SK-N-SH treated with all-trans-retinoic acid at 6 μM for 48 hours (cell line): ENCODE data around the gene OR52L1.

ENCODE experiments used
- ATAC-seq: fragments of 200-7000 bp; cut with Tn5 transposase; 3 replicates; pipeline ENCODE4 v1.9.1; 2020; ENCODE audit warnings: mild to moderate bottlenecking, moderate library complexity
- ARNTL ChIP-seq: fragments of 450-650 bp; formaldehyde crosslinking; IDR thresholded peaks from 2 replicates; pipeline ENCODE4 v1.5.0; 2020; ENCODE audit warnings: low read depth, mild to moderate bottlenecking, moderate library complexity, borderline replicate concordance
- BACH2 ChIP-seq: fragments of 250-450 bp; sonication (Bioruptor Pico); IDR thresholded peaks from 2 replicates; pipeline ENCODE4 v1.9.0; 2021; ENCODE audit warnings: mild to moderate bottlenecking, borderline replicate concordance
- CSDC2 ChIP-seq: fragments of 250-450 bp; sonication (Bioruptor Pico); IDR thresholded peaks from 2 replicates; pipeline ENCODE4 v1.5.0; 2020; ENCODE audit warnings: mild to moderate bottlenecking, moderate library complexity
- ISL1 ChIP-seq: fragments of 250-450 bp; sonication (Bioruptor Pico); IDR thresholded peaks from 2 replicates; pipeline ENCODE4 v2.1.2; 2022; ENCODE audit warnings: mild to moderate bottlenecking, moderate library complexity
- PPARA ChIP-seq: fragments of 250-450 bp; sonication (Bioruptor Pico); IDR thresholded peaks from 2 replicates; pipeline ENCODE4 v1.5.0; 2020; ENCODE audit warnings: mild to moderate bottlenecking, borderline replicate concordance
- RARB ChIP-seq: fragments of 250-450 bp; sonication (Bioruptor Pico); IDR thresholded peaks from 2 replicates; pipeline ENCODE4 v1.8.0; 2021; ENCODE audit warnings: mild to moderate bottlenecking, moderate library complexity
- SNAI2 ChIP-seq: fragments of 250-450 bp; sonication (Bioruptor Pico); IDR thresholded peaks from 2 replicates; pipeline ENCODE4 v1.5.0; 2020; ENCODE audit warnings: mild to moderate bottlenecking, moderate library complexity
- TCF4 ChIP-seq: fragments of 250-450 bp; sonication (Bioruptor Pico); IDR thresholded peaks from 2 replicates; pipeline ENCODE4 v1.8.0; 2021; ENCODE audit warnings: mild to moderate bottlenecking, moderate library complexity, borderline replicate concordance
- TOX ChIP-seq: fragments of 250-450 bp; sonication (Bioruptor Pico); IDR thresholded peaks from 2 replicates; pipeline ENCODE4 v1.8.0; 2021; ENCODE audit warnings: mild to moderate bottlenecking, moderate library complexity, borderline replicate concordance
- ZC3H10 ChIP-seq: fragments of 250-450 bp; sonication (Bioruptor Pico); IDR thresholded peaks from 2 replicates; pipeline ENCODE4 v1.5.1; 2021; ENCODE audit warnings: mild to moderate bottlenecking, moderate library complexity
- ZFP30 ChIP-seq: fragments of 450-650 bp; formaldehyde crosslinking; IDR thresholded peaks from 2 replicates; pipeline ENCODE4 v1.5.0; 2022; ENCODE audit warnings: mild to moderate bottlenecking, moderate library complexity
- ZNF565 ChIP-seq: fragments of 450-650 bp; formaldehyde crosslinking; conservative IDR thresholded peaks from 2 replicates; pipeline ENCODE4 v1.5.0; 2020; ENCODE audit warnings: low read depth, mild to moderate bottlenecking, moderate library complexity
- ZNF70 ChIP-seq: fragments of 450-650 bp; formaldehyde crosslinking; IDR thresholded peaks from 2 replicates; pipeline ENCODE4 v1.5.0; 2020; ENCODE audit warnings: mild to moderate bottlenecking, moderate library complexity
- TF ChIP-seq, protein P1 (sequence below): fragments of 250-450 bp; sonication (Bioruptor Pico); IDR thresholded peaks from 2 replicates; pipeline ENCODE4 v1.5.1; 2020; ENCODE audit warnings: low read depth, mild to moderate bottlenecking, moderate library complexity
- TF ChIP-seq, protein P2 (sequence below): fragments of 250-450 bp; sonication (Bioruptor Pico); IDR thresholded peaks from 2 replicates; pipeline ENCODE4 v1.8.0; 2021; ENCODE audit warnings: low read depth, mild to moderate bottlenecking, moderate library complexity, borderline replicate concordance
- TF ChIP-seq, protein P3 (sequence below): fragments of 250-450 bp; sonication (Bioruptor Pico); IDR thresholded peaks from 2 replicates; pipeline ENCODE4 v1.8.0; 2020; ENCODE audit warnings: mild to moderate bottlenecking, moderate library complexity, borderline replicate concordance
- TF ChIP-seq, protein P4 (sequence below): fragments of 250-450 bp; sonication (Bioruptor Pico); IDR thresholded peaks from 2 replicates; pipeline ENCODE4 v1.5.0; 2020; ENCODE audit warnings: mild to moderate bottlenecking, moderate library complexity
- TF ChIP-seq, protein P5 (sequence below): fragments of 250-450 bp; sonication (Bioruptor Pico); IDR thresholded peaks from 2 replicates; pipeline ENCODE4 v1.5.1; 2021; ENCODE audit warnings: mild to moderate bottlenecking, moderate library complexity

The OR52L1 gene

DNA sequence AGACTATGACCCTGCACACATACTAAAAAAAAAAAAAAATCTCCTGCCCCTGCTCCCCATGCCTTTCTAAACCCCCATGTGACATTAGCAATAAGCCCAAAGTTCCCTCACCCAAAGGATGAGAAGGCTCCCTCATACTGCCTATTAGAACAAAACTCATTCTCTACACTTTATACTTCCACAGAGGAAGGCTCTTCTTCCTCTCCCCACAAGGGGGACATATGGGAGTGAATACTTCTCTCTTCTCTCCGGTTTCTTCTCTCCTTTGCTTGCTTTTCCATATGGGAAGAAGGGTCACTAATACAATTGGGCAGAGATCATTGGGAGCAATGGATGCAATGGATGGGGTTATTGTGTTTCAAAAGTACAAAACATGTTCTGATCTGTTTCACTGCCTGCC, 3.3 kb downstream of the OR52L1 start:
- no peak for ATAC-seq
- TF ChIP-seq, protein P1, sequence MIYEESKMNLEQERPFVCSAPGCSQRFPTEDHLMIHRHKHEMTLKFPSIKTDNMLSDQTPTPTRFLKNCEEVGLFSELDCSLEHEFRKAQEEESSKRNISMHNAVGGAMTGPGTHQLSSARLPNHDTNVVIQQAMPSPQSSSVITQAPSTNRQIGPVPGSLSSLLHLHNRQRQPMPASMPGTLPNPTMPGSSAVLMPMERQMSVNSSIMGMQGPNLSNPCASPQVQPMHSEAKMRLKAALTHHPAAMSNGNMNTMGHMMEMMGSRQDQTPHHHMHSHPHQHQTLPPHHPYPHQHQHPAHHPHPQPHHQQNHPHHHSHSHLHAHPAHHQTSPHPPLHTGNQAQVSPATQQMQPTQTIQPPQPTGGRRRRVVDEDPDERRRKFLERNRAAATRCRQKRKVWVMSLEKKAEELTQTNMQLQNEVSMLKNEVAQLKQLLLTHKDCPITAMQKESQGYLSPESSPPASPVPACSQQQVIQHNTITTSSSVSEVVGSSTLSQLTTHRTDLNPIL (CRISPR knock-in tag) = no peak
- TF ChIP-seq TCF4 (CRISPR knock-in tag) (no peak), TOX (no peak)

DNA sequence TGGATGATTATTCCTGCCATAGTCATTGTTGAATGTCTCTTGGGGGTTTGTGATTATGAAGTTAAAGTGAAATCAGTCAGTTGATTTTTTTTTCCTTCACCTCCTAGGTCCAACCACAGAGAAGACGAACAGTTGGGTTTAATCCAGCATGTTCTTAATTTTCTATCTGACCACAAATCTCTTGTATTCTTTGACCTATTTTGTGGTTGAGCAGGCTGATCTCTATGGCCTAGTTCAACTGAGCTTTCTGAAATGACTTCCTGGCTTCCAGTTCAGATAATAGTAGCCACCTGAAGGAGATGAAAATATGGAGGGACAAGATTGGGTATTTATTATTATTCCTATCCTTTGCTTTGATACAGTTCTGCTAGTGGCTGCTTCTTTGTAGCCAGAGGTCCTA, 13.3 kb downstream of the OR52L1 start:
- ATAC-seq = no peak
- TF ChIP-seq, protein P1 (CRISPR knock-in tag) = no peak
- TF ChIP-seq ZFP30 = no peak
- TF ChIP-seq, protein P2, sequence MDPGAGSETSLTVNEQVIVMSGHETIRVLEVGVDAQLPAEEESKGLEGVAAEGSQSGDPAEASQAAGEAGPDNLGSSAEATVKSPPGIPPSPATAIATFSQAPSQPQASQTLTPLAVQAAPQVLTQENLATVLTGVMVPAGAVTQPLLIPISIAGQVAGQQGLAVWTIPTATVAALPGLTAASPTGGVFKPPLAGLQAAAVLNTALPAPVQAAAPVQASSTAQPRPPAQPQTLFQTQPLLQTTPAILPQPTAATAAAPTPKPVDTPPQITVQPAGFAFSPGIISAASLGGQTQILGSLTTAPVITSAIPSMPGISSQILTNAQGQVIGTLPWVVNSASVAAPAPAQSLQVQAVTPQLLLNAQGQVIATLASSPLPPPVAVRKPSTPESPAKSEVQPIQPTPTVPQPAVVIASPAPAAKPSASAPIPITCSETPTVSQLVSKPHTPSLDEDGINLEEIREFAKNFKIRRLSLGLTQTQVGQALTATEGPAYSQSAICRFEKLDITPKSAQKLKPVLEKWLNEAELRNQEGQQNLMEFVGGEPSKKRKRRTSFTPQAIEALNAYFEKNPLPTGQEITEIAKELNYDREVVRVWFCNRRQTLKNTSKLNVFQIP (CRISPR knock-in tag) = no peak
- no peak for TF ChIP-seq ZNF70 (CRISPR knock-in tag)
- no peak for TF ChIP-seq RARB (CRISPR knock-in tag)
- no peak for TF ChIP-seq ZC3H10 (CRISPR knock-in tag)
- no peak for TF ChIP-seq ARNTL (CRISPR knock-in tag)
- TF ChIP-seq BACH2 = no peak
- no peak for TF ChIP-seq CSDC2 (CRISPR knock-in tag)
- TF ChIP-seq ISL1 (CRISPR knock-in tag) = no peak
- TF ChIP-seq, protein P3, sequence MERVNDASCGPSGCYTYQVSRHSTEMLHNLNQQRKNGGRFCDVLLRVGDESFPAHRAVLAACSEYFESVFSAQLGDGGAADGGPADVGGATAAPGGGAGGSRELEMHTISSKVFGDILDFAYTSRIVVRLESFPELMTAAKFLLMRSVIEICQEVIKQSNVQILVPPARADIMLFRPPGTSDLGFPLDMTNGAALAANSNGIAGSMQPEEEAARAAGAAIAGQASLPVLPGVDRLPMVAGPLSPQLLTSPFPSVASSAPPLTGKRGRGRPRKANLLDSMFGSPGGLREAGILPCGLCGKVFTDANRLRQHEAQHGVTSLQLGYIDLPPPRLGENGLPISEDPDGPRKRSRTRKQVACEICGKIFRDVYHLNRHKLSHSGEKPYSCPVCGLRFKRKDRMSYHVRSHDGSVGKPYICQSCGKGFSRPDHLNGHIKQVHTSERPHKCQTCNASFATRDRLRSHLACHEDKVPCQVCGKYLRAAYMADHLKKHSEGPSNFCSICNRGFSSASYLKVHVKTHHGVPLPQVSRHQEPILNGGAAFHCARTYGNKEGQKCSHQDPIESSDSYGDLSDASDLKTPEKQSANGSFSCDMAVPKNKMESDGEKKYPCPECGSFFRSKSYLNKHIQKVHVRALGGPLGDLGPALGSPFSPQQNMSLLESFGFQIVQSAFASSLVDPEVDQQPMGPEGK (CRISPR knock-in tag) = no peak
- TF ChIP-seq, protein P4, sequence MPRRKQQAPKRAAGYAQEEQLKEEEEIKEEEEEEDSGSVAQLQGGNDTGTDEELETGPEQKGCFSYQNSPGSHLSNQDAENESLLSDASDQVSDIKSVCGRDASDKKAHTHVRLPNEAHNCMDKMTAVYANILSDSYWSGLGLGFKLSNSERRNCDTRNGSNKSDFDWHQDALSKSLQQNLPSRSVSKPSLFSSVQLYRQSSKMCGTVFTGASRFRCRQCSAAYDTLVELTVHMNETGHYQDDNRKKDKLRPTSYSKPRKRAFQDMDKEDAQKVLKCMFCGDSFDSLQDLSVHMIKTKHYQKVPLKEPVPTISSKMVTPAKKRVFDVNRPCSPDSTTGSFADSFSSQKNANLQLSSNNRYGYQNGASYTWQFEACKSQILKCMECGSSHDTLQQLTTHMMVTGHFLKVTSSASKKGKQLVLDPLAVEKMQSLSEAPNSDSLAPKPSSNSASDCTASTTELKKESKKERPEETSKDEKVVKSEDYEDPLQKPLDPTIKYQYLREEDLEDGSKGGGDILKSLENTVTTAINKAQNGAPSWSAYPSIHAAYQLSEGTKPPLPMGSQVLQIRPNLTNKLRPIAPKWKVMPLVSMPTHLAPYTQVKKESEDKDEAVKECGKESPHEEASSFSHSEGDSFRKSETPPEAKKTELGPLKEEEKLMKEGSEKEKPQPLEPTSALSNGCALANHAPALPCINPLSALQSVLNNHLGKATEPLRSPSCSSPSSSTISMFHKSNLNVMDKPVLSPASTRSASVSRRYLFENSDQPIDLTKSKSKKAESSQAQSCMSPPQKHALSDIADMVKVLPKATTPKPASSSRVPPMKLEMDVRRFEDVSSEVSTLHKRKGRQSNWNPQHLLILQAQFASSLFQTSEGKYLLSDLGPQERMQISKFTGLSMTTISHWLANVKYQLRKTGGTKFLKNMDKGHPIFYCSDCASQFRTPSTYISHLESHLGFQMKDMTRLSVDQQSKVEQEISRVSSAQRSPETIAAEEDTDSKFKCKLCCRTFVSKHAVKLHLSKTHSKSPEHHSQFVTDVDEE (CRISPR knock-in tag) = no peak
- no peak for TF ChIP-seq ZNF565
- TF ChIP-seq TCF4 (CRISPR knock-in tag) = no peak
- no peak for TF ChIP-seq TOX
- TF ChIP-seq PPARA (CRISPR knock-in tag) = no peak
- TF ChIP-seq SNAI2 (CRISPR knock-in tag) = no peak
- TF ChIP-seq, all 23 proteins: peak for 0

DNA sequence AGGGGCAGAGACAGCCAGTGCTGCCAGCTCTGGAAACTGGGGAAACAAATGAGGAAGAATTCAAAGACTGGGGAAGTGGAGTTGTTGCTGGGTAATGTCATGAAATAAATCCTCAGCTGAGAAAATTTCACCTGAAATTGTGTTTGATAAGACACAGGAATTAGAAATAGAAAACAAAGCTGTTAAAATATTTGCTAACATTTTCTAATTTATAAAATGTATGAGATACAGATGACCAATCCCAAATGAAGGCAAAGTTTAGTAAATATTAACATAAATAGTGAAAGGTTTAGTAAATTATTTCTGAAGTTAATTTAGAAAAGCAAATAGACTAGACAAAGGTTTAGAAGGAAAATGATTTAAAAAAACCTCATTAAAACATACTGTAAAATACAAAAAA, 18.4 kb downstream of the OR52L1 start, which contains the start of gene OR56A5:
Gene OR56A5 (minus strand): TSS at position 101 of the 400 bp plus-strand sequence. CDS start 0 bp downstream, at position 101.
- ATAC-seq = no peak
- TF ChIP-seq, protein P1 (CRISPR knock-in tag) = no peak
- TF ChIP-seq SNAI2 (CRISPR knock-in tag) (no peak), ISL1 (CRISPR knock-in tag) (no peak), CSDC2 (CRISPR knock-in tag) (no peak), BACH2 (no peak), ZNF565 (no peak)
- TF ChIP-seq, protein P2 (CRISPR knock-in tag) = no peak
- TF ChIP-seq, protein P4 (CRISPR knock-in tag) = no peak
- TF ChIP-seq, protein P5, sequence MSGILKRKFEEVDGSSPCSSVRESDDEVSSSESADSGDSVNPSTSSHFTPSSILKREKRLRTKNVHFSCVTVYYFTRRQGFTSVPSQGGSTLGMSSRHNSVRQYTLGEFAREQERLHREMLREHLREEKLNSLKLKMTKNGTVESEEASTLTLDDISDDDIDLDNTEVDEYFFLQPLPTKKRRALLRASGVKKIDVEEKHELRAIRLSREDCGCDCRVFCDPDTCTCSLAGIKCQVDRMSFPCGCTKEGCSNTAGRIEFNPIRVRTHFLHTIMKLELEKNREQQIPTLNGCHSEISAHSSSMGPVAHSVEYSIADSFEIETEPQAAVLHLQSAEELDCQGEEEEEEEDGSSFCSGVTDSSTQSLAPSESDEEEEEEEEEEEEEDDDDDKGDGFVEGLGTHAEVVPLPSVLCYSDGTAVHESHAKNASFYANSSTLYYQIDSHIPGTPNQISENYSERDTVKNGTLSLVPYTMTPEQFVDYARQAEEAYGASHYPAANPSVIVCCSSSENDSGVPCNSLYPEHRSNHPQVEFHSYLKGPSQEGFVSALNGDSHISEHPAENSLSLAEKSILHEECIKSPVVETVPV = no peak
